HG02884 (cell line): Measurements from ENCODE around the gene PTAR1.
"Not testable (repeated sequence)": the region's sequence is repeated elsewhere in the genome, so short reads cannot be mapped to it uniquely, and the experiment has no call there.

Experiments used
- ATAC-seq: cut with Tn5 transposase; IDR thresholded peaks from one replicate; pipeline ENCODE4 v1.9.1; 2021; ENCODE audit warnings: mild to moderate bottlenecking, moderate library complexity; ENCODE audit not compliant: unreplicated experiment

The PTAR1 gene, protein sequence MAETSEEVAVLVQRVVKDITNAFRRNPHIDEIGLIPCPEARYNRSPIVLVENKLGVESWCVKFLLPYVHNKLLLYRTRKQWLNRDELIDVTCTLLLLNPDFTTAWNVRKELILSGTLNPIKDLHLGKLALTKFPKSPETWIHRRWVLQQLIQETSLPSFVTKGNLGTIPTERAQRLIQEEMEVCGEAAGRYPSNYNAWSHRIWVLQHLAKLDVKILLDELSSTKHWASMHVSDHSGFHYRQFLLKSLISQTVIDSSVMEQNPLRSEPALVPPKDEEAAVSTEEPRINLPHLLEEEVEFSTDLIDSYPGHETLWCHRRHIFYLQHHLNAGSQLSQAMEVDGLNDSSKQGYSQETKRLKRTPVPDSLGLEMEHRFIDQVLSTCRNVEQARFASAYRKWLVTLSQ

DNA sequence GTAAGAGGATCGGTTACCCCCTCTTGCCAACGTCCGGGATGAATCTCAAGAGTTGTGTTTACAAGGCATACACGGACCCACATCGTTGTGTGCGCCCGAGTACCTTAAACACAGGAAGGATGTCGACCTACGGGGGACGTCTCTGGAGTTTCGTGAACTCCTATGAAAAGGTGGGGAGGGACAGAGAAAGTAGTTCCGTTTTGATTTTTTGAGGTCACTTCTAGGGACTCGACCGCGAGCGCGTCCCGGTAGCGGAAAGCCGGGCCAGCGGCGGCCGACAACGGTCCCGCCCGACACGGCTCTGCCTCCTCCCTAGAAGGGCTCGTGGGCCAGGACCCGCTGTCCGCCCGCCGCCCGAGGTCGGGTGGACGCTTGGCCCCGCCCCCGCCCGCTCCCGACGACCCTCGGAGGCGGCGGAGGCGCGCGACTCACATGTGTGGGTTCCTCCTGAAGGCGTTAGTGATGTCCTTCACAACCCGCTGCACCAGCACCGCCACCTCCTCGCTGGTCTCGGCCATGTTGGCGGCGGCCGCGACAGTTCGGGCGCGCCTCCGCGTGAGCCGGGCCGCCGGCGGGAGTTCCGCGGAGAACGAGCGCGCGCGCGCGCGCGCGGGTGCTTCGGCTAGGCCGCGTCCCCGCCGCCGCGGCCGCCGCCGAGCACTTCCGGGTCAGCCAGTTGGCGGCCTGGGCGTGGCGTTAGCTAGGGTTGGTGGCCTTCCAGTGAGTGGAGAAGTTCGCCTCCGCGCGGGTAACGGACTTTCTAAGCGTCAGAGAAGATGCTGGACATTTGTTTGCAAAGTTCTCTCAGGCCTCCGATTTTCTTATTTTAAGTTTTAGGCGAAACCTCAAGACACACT is at the start of gene PTAR1:
TSS of gene PTAR1 (minus strand) at position 591 of the 857 bp plus-strand sequence. CDS start at position 518, 73 bp downstream.
- ATAC-seq = peak; percentile 86

DNA sequence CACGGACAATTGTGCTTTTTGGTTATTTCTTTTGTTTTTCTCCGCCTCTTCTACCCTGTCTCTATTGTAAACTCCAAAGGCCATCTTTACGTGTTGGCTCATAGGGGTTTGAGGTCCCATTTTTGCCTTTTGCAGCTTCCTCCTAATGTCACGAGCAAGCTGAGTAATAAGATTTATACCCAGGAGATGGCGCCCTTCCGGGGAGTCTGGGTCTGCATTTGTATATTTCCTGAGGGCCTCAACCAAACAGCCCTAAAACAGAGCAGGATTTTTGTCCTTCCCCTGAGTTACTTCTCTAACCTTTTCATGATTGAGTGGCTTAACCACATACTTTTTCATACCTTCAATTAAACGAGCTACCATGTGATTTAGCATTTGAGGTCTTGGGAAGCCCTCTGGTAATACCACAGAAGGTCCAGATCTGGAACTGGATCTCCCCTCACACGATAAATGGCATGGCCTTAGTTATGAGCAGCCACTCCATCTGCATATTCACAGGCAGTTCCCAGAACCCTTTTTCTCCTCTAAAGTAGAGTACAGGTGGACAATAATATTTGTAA is 49.6 kb upstream of the PTAR1 start:
- no peak for ATAC-seq

DNA sequence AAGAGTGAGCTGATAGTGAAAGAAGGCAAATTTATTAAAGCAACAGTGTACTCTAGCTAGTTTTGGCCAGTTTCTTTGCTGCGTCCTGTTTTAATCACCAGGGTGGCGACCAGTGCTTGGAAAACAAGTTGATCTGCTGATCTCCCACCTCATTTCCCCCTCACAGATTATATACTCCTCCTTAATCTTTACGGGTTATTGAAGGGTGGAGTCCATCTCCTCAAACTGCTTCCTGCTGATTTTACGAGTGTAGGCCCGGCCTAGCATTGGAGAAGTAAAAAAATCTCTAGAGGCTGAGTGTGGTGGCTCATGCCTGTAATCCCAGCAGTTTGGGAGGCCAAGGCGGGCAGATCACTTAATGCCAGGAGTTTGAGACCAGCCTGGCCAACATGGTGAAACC is 46.8 kb upstream of the PTAR1 start:
- ATAC-seq = no peak

GRCh38 chr9:69805962-69806515 is 46.2 kb upstream of the PTAR1 start:
- no peak for ATAC-seq

- ATAC-seq = no peak
Measured at GRCh38 chr9:69801989-69802388, 42.2 kb upstream of the PTAR1 start.

DNA sequence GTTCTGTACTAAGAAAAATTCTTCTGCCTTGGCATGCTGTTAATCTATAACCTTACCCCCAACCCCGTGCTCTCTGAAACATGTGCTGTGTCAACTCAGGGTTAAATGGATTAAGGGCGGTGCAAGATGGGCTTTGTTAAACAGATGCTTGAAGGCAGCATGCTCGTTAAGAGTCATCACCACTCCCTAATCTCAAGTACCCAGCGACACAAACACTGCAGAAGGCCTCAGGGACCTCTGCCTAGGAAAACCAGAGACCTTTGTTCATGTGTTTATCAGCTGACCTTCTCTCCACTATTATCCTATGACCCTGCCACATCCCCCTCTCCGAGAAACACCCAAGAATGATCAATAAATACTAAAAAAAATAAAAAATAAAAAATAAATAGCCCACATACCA is 40.2 kb upstream of the PTAR1 start:
- ATAC-seq = not testable (repeated sequence)

DNA sequence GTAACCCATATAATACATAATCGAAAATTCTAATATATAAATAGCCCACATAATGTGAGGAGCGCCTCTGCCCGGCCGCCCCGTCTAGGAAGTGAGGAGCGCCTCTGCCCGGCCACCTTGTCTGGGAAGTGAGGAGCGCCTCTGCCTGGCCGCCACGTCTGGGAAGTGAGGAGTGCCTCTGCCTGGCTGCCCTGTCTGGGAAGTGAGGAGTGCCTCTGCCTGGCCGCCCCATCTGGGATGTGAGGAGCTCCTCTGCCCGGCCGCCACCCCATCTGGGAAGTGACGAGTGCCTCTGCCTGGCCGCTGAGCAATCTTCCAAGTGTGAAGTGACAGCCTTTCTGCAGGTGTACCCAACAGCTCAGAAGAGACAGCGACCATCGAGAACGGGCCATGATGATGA is 39.7 kb upstream of the PTAR1 start:
- not testable (repeated sequence) for ATAC-seq

DNA sequence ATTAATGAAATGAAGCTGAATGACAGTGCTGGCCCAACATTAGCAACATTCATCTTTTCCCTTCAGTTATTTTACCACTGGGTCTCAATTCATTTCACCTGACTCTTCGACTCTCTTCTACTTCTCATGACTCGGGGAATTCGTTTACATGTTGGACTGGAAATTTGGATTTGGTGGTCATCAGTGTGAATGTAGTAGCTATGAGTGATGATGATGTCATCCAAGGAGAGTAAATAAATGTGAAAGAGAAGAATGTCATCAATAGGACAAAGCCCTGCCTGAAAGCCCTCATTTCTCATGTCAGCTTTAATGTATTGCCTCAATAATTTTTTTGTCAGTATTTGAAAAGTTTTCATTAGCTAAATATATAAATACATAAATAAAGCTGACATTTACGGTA is 38.9 kb upstream of the PTAR1 start:
- ATAC-seq = no peak

DNA sequence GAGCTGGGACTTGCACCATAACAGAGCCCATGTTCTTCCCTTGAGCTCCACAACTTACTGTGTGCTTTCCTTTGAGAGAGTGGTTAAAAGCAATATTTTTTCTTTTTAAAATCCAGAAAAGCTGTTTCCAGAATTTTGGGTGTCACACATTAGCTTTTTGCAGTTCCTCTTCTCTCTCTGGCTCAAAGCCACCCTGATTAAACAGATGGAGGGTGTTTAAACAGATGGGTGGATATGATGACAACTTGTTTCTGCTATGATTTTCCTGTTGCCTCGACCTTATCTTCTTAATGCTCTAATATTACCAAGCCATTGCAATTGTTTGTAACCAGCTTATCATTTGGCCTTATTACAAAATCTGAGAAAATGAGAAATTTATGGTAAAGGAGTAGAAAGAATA is 37.9 kb upstream of the PTAR1 start:
- ATAC-seq = no peak

DNA sequence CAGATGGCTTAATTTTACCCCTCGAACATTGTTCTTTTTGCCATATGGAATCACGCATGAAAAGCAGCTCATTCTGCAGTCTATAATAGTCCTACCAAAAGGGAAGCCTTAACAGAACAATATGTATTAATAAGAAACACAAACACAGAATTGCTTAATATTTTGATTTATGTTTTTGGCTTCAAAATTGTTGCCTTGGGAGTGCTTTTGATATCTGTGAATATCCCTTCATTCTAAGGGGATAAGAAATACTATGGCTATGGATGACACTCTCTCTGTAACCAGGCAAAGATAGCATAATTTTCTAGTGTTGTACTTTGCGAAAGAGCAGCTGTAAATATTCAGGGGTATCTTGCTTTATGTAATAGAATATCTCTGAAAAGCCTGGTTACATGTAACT is 34.5 kb upstream of the PTAR1 start:
- ATAC-seq = no peak

GRCh38 chr9:69785757-69786156 is 25.9 kb upstream of the PTAR1 start:
- no peak for ATAC-seq

- no peak for ATAC-seq
Measured at GRCh38 chr9:69773258-69773657, 13.4 kb upstream of the PTAR1 start.

DNA sequence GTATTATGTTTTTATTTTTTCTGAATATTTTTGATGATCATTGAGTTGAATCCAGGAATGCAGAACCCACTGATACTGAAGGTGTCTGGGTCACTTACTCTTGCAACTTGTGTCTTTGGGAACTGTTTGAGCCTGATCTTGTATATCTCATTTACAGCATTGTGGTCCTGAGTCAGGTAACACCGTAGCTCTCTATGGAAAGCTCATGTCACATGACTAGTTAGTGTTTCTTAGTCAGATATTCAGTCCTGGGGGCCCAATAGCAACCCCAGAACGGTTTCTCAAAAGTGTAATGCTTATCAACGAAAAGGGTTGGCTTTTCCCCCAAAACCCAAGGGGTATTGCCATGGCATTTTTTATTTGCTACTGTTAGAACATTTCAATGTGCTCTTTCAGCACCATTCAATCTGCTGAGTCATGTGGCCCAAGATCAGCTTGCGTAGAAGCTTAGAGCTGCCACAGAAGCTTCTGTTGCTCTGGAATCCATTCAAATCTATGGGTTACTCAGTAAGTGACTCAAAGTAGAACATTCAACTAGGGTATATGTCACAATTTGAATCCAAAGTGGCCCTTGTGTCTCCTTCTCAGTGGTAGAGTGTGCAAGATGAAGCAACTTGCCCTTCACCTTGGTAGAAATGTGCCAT is 12.1 kb upstream of the PTAR1 start:
- no peak for ATAC-seq

GRCh38 chr9:69768716-69769115 is 8.9 kb upstream of the PTAR1 start:
- no peak for ATAC-seq

- no peak for ATAC-seq
Measured at GRCh38 chr9:69768101-69768500, 8.3 kb upstream of the PTAR1 start.

GRCh38 chr9:69763862-69764261 is 4.1 kb upstream of the PTAR1 start:
- not testable (repeated sequence) for ATAC-seq

DNA sequence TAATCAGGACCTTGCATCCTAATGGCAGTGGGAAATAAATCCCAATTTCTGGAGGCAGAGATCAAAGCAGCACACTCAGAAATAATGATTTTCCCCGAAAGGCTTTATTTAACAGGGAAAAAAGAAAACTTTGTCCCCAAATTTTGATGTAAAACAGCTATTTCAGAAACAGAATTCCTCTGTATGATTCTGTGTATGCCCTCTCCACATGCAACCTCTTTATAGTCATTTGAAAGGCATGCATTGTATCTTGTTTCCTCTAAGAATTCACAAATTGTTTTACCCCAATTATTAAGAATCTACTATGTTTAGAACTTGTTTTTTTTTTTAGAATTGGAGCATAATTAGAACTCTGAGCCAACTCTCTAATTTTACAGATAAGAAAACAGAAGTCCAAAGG is 2.7 kb upstream of the PTAR1 start:
- ATAC-seq = no peak

- ATAC-seq = no peak
Measured at GRCh38 chr9:69760278-69760610, 433 bp upstream of the PTAR1 start.

DNA sequence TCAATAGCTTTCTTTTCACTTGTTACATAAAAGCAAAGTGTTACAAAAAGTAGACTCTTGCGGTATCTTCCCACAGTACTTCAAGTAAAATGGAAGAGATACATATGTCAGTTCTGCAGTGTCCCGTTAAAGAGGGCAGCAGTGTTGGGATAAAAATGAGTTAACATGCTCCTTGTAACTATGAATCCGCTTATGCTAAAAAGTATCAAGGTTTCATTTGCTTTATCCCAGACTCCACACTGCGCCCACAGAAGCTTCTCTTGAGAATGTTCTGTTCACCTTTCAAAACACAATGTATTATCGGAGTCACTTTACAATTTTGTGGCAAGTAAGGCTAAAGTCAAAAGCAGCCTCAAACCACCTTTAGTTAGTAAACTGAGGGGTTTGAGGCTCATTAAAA is 790 bp downstream of the PTAR1 start:
- peak; percentile 1 for ATAC-seq

GRCh38 chr9:69757996-69758675 is 1.7 kb downstream of the PTAR1 start:
- ATAC-seq = no peak
